A549 (cell line): ENCODE measurements around the gene DBH. TPM values are rescaled to one million over a fixed set of nuclear protein-coding genes. Genes with fewer than 3 reads are reported as not detected.

Experiments used
- ATAC-seq, 2 experiments: fragments of 200-7000 bp in 1 of 2; fragments of >200 bp in 1 of 2; cut with Nextera tagmentation in 1 of 2; cut with Tn5 transposase in 1 of 2; 3 replicates each; pipeline versions ENCODE4 v1.8.0 to v1.9.1; 2018 to 2020; ENCODE audit warnings: mild to moderate bottlenecking in 1 of 2, moderate library complexity in 1 of 2
- CTCF ChIA-PET: fragments of 300-600 bp; sonication (Branson Sonifier 250); formaldehyde crosslinking; extraction: SDS; loops from one replicate; lab custom pipeline; 2021; ENCODE audit warnings: antibody characterized with exemption, inconsistent platforms; lab: Yijun Ruan, JAX
- POLR2A ChIA-PET: fragments of 350-600 bp; formaldehyde crosslinking; extraction: SDS; loops from one replicate; lab custom pipeline; 2021; ENCODE audit warnings: antibody characterized with exemption, inconsistent platforms; lab: Yijun Ruan, JAX
- DNase-seq, 2 experiments: peaks; one replicate each; pipeline versions ENCODE4 v3.0.0 to v3.0.0-alpha.2; 2011 to 2016; ENCODE audit warnings: low read depth in 1 of 2, low spot score in 1 of 2
- FAIRE-seq: peaks from 2 replicates; lab custom pipeline; 2011; peaks lifted over from hg19 to GRCh38; lab: Jason Lieb, UNC
- H3K27ac ChIP-seq, 2 experiments: fragments of >200 bp; sonication (Bioruptor Twin); formaldehyde crosslinking; 3 replicates each; pipeline ENCODE4 v1.5.1; 2016 to 2017
- H3K4me1 ChIP-seq: fragments of >200 bp; sonication (Bioruptor Twin); formaldehyde crosslinking; 3 replicates; pipeline ENCODE4 v1.6.1; 2016
- H3K4me2 ChIP-seq: fragments of >200 bp; sonication (Bioruptor Twin); formaldehyde crosslinking; 3 replicates; pipeline ENCODE4 v1.6.1; 2016
- H3K4me3 ChIP-seq: fragments of >200 bp; sonication (Bioruptor Twin); formaldehyde crosslinking; 3 replicates; pipeline ENCODE4 v1.5.1; 2016
- H3K9me3 ChIP-seq: fragments of >200 bp; sonication (Bioruptor Twin); formaldehyde crosslinking; 3 replicates; pipeline ENCODE4 v1.6.1; 2016
- ATOH8 ChIP-seq: fragments of 250-450 bp; sonication (Bioruptor Pico); IDR thresholded peaks from 2 replicates; pipeline ENCODE4 v1.5.0; 2020; ENCODE audit warnings: low read depth, mild to moderate bottlenecking, moderate library complexity
- BHLHE40 ChIP-seq: IDR thresholded peaks from 2 replicates; pipeline ENCODE4 v1.6.1; 2012; ENCODE audit warnings: low read depth, low read length, inconsistent platforms
- CHD2 ChIP-seq: fragments of 150-350 bp; IDR thresholded peaks from 2 replicates; pipeline ENCODE4 v1.6.1; 2014; ENCODE audit warnings: low read length; ENCODE audit not compliant: partially characterized antibody
- EHMT2 ChIP-seq: fragments of 200-600 bp; sonication (generic); IDR thresholded peaks from 2 replicates; pipeline ENCODE4 v1.6.1; 2016; ENCODE audit warnings: antibody characterized with exemption, low read depth, mild to moderate bottlenecking, moderate library complexity
- ELK1 ChIP-seq: fragments of 150-350 bp; IDR thresholded peaks from 2 replicates; pipeline ENCODE4 v1.6.1; 2014; ENCODE audit warnings: low read depth, mild to moderate bottlenecking, low read length
- ESRRA ChIP-seq: fragments of 150-350 bp; IDR thresholded peaks from 2 replicates; pipeline ENCODE4 v1.6.1; 2014; ENCODE audit warnings: mild to moderate bottlenecking, low read length, borderline replicate concordance
- GATA3 ChIP-seq: IDR thresholded peaks from 2 replicates; pipeline ENCODE4 v1.6.1; 2012; ENCODE audit warnings: borderline replicate concordance
- HEYL ChIP-seq: fragments of 250-450 bp; sonication (Bioruptor Pico); IDR thresholded peaks from 2 replicates; pipeline ENCODE4 v1.8.0; 2021; ENCODE audit warnings: mild to moderate bottlenecking, moderate library complexity
- JUN ChIP-seq, 2 experiments: fragments of >200 bp; sonication (Bioruptor Twin); formaldehyde crosslinking; IDR thresholded peaks; 2 replicates in 1 of 2; 3 replicates in 1 of 2; pipeline ENCODE4 v1.6.1; 2016 to 2017
- KDM5A ChIP-seq: fragments of 200-600 bp; sonication (generic); IDR thresholded peaks from 2 replicates; pipeline ENCODE4 v1.6.1; 2016; ENCODE audit warnings: antibody characterized with exemption, mild to moderate bottlenecking
- MAFK ChIP-seq: fragments of 450-650 bp; IDR thresholded peaks from 2 replicates; pipeline ENCODE4 v1.6.1; 2014; ENCODE audit not compliant: partially characterized antibody
- PBX3 ChIP-seq: IDR thresholded peaks from 2 replicates; pipeline ENCODE4 v1.6.1; 2012
- POLR2AphosphoS2 ChIP-seq: conservative IDR thresholded peaks from 2 replicates; pipeline ENCODE4 v1.6.1; 2012; ENCODE audit warnings: low read length, improper control_type of control experiment, inconsistent platforms
- RARB ChIP-seq: fragments of 250-450 bp; sonication (Bioruptor Pico); IDR thresholded peaks from 2 replicates; pipeline ENCODE4 v1.8.0; 2021; ENCODE audit warnings: mild to moderate bottlenecking, moderate library complexity
- RCOR1 ChIP-seq: fragments of 150-350 bp; IDR thresholded peaks from 2 replicates; pipeline ENCODE4 v1.6.1; 2014; ENCODE audit warnings: antibody characterized with exemption, low read length, low read depth
- REST ChIP-seq: fragments of 200-600 bp; sonication (generic); IDR thresholded peaks from 2 replicates; pipeline ENCODE4 v1.6.1; 2016; ENCODE audit warnings: antibody characterized with exemption, mild to moderate bottlenecking, moderate library complexity
- SMC3 ChIP-seq: fragments of >200 bp; sonication (Bioruptor Twin); formaldehyde crosslinking; IDR thresholded peaks from 3 replicates; pipeline ENCODE4 v1.6.1; 2018; ENCODE audit warnings: inconsistent platforms
- USF2 ChIP-seq: fragments of 450-650 bp; IDR thresholded peaks from 2 replicates; pipeline ENCODE4 v1.6.1; 2014; ENCODE audit warnings: antibody characterized with exemption
- ZSCAN20 ChIP-seq: fragments of 250-450 bp; sonication (Bioruptor Pico); IDR thresholded peaks from 2 replicates; pipeline ENCODE4 v1.8.0; 2022; ENCODE audit warnings: mild to moderate bottlenecking, moderate library complexity
- WGBS: methylation state at CpG from one replicate; pipeline ENCODE4 v1.1.6; 2017; ENCODE audit errors: missing lambda C conversion rate; 5-methylcytosine and 5-hydroxymethylcytosine counted together
- polyA plus RNA-seq, 4 experiments: library from polyadenylated mRNA; depleted of rRNA in 3 of 4; stranded (reverse); fragments of >200 nt; fragmentation: RNase III in 1 of 4; extraction: RNeasy Plus Mini Kit Qiagen cat#74134 plus additional on column Dnase treatment in 1 of 4; gene quantifications; 2 replicates in 3 of 4; 3 replicates in 1 of 4; pipeline ENCODE4 v1.2.3, GENCODE V29; 2011 to 2017

The DBH gene
- polyA plus RNA-seq, 2 of the 4 experiments (the other 2 are of a cell fraction): not detected

GRCh38 chr9:133590231-133590855 is 45.8 kb upstream of the DBH start (continued):
- TF ChIP-seq RARB (CRISPR knock-in tag) (no peak), BHLHE40 (no peak)
- TF ChIP-seq, all 56 proteins: peak for 0

GRCh38 chr9:133591116-133591910 is 44.9 kb upstream of the DBH start:
- DNase-seq (no peak), ATAC-seq (peak in 1 of 2 experiments; percentile 18; a peak in 2 of 6 replicates), FAIRE-seq (no peak)
- Histone ChIP-seq H3K27ac (no peak overlapping the region), H3K9me3 (peaks cover 18% of the 10 kb centered on the region), H3K4me1 (no peaks in the 10 kb centered on the region), H3K4me2 (no peak overlapping the region), H3K4me3 (no peak overlapping the region)
- CTCF ChIA-PET: no interaction called here
- WGBS: 62% methylated on average over 13 of the region's 17 CpGs
- POLR2A ChIA-PET: no interaction called here
- TF ChIP-seq MAFK (no peak), PBX3 (no peak), ATOH8 (no peak), EHMT2 (no peak), POLR2AphosphoS2 (no peak), ELK1 (no peak), SMC3 (no peak), RCOR1 (no peak), JUN (IDR thresholded peaks at IDR 0.05) (no peak), CHD2 (no peak), REST (no peak), USF2 (no peak), GATA3 (no peak), KDM5A (no peak), ZSCAN20 (CRISPR knock-in tag) (no peak), ESRRA (no peak), HEYL (CRISPR knock-in tag) (no peak)
